OCI-LY7 (cell line): ENCODE measurements around the gene RICTOR. TPM values are rescaled to one million over a fixed set of nuclear protein-coding genes. Genes with fewer than 3 reads are reported as not detected.
A peak's percentile ranks its signal among the peaks of the same experiment; 100 is the strongest.

Source experiments
- BruUV-seq: library from RNA; stranded (reverse); fragments of 400-500 nt; replicated peaks from 2 replicates; lab custom pipeline; 2021; lab: Mats Ljungman, UMichigan
- CTCF ChIA-PET: fragments of 300-600 bp; sonication (Branson Sonifier 250); formaldehyde crosslinking; loops from one replicate; lab custom pipeline; 2022; ENCODE audit warnings: antibody characterized with exemption; ENCODE audit not compliant: unreplicated experiment; lab: Charles Lee
- POLR2A ChIA-PET: fragments of 300-600 bp; sonication (Branson Sonifier 250); formaldehyde crosslinking; loops from one replicate; lab custom pipeline; 2022; ENCODE audit warnings: antibody characterized with exemption; lab: Charles Lee
- DNase-seq: peaks from one replicate; pipeline ENCODE4 v3.0.0-alpha.2; 2015; ENCODE audit warnings: low spot score
- H2AFZ ChIP-seq: fragments of 200-600 bp; sonication (generic), shearing (Covaris generic); 2 replicates; pipeline ENCODE4 v1.6.1; 2014; ENCODE audit warnings: mild to moderate bottlenecking, antibody characterized with exemption, low read length, moderate library complexity
- H3K27ac ChIP-seq: fragments of 200-600 bp; sonication (generic); 2 replicates; pipeline ENCODE4 v1.5.1; 2014; ENCODE audit warnings: mixed run types, low read depth, mild to moderate bottlenecking, moderate library complexity, low read length, inconsistent platforms; ENCODE audit not compliant: poor library complexity, severe bottlenecking
- H3K36me3 ChIP-seq: fragments of 200-600 bp; sonication (generic); 2 replicates; pipeline ENCODE4 v1.6.1; 2014; ENCODE audit warnings: mild to moderate bottlenecking, antibody characterized with exemption, low read length, moderate library complexity, mixed read lengths; ENCODE audit not compliant: insufficient read depth
- H3K4me1 ChIP-seq: fragments of 200-600 bp; sonication (generic); 2 replicates; pipeline ENCODE4 v1.5.1; 2014; ENCODE audit warnings: mild to moderate bottlenecking, low read length; ENCODE audit not compliant: insufficient read depth, poor library complexity, severe bottlenecking
- H3K4me2 ChIP-seq: fragments of 200-600 bp; sonication (generic); 2 replicates; pipeline ENCODE4 v1.6.1; 2014; ENCODE audit warnings: mild to moderate bottlenecking, low read length
- H3K4me3 ChIP-seq: fragments of 200-600 bp; sonication (generic); 2 replicates; pipeline ENCODE4 v1.5.1; 2014; ENCODE audit warnings: mild to moderate bottlenecking, low read depth, low read length; ENCODE audit not compliant: poor library complexity, severe bottlenecking
- H3K79me2 ChIP-seq: fragments of 200-600 bp; sonication (generic); 2 replicates; pipeline ENCODE4 v1.6.1; 2016; ENCODE audit warnings: low read depth, mild to moderate bottlenecking, low read length, moderate library complexity, mixed read lengths; ENCODE audit not compliant: insufficient read depth
- H3K9me2 ChIP-seq: fragments of 200-600 bp; sonication (generic); 2 replicates; pipeline ENCODE4 v1.6.1; 2016; ENCODE audit warnings: mild to moderate bottlenecking, low read length, mixed read lengths; ENCODE audit not compliant: insufficient read depth
- H3K9me3 ChIP-seq: fragments of 200-600 bp; sonication (generic); 2 replicates; pipeline ENCODE4 v1.6.1; 2014; ENCODE audit warnings: mild to moderate bottlenecking, mixed run types, low read length, mixed read lengths
- H4K20me1 ChIP-seq: fragments of 200-600 bp; sonication (generic); 2 replicates; pipeline ENCODE4 v1.6.1; 2014; ENCODE audit warnings: mild to moderate bottlenecking, antibody characterized with exemption, low read length, moderate library complexity, mixed read lengths; ENCODE audit not compliant: insufficient read depth
- EZH2phosphoT487 ChIP-seq: fragments of 200-600 bp; sonication (generic); IDR thresholded peaks from 2 replicates; pipeline ENCODE4 v1.6.1; 2018; ENCODE audit warnings: low read depth, borderline replicate concordance, mild to moderate bottlenecking, mixed run types, antibody characterized with exemption, low read length, moderate library complexity, mixed read lengths
- intact Hi-C: fragments of 100-400 bp; cut with micrococcal nuclease; formaldehyde crosslinking; loops from one replicate; pipeline ENCODE4 v1.10.0; 2022; ENCODE audit not compliant: unreplicated experiment
- total RNA-seq, 2 experiments: library from RNA; depleted of rRNA in 1 of 2; stranded (reverse); fragments of >200 nt in 1 of 2; shearing (Covaris generic) in 1 of 2; gene quantifications; 2 replicates each; pipeline ENCODE4 v1.2.3, GENCODE V29; 2014 to 2022
- TF ChIP-seq, protein P1 (sequence below): fragments of 200-600 bp; sonication (generic); conservative IDR thresholded peaks from 2 replicates; pipeline ENCODE4 v1.5.1; 2014; ENCODE audit warnings: mild to moderate bottlenecking, antibody characterized with exemption, low read length, moderate library complexity, mixed read lengths

The RICTOR gene
- total RNA-seq, 2 experiments from 2014 or later: 10.9 to 22.9 TPM

DNA sequence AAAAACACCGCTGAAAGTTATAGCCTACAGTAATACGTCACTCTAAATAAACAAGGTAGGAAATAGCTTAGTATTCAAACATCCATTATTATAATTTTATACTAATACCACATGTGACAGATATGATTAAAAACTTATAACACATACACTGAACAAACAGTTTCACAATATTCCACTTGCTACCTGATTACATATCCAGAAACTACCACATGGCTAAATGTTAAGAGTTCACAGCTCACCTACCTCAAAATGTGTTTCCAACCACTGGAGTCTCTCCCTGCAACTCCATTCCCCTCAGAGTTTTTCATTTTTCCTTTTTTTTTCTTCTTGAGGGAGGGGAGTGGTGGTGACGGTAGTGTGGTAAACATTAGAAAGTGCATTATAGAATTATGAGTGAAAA, 12.1 kb downstream of the RICTOR start:
- Histone ChIP-seq H3K9me2 (no peaks in the 10 kb centered on the region), H3K4me3 (no peak overlapping the region), H4K20me1 (peaks cover 15% of the 10 kb centered on the region; the same call in 1 of the 2 replicates), H3K36me3 (peaks cover 27% of the 10 kb centered on the region), H3K4me2 (no peak overlapping the region), H3K27ac (no peak overlapping the region), H2AFZ (no peak overlapping the region), H3K4me1 (peaks cover 9% of the 10 kb centered on the region), H3K9me3 (peaks cover 17% of the 10 kb centered on the region), H3K79me2 (peaks cover 60% of the 10 kb centered on the region)
- CTCF ChIA-PET: no interaction called here
- no TSS peak for BruUV-seq
- POLR2A ChIA-PET: interaction anchor here (0.8 to 1.8 kb wide), 2 partner anchors 9 to 47 kb away, joined by 3 to 4 read pairs; no protein-coding TSS in a partner anchor
- DNase-seq: no peak
- intact Hi-C loops: no loop called here
- TF ChIP-seq, protein P1, sequence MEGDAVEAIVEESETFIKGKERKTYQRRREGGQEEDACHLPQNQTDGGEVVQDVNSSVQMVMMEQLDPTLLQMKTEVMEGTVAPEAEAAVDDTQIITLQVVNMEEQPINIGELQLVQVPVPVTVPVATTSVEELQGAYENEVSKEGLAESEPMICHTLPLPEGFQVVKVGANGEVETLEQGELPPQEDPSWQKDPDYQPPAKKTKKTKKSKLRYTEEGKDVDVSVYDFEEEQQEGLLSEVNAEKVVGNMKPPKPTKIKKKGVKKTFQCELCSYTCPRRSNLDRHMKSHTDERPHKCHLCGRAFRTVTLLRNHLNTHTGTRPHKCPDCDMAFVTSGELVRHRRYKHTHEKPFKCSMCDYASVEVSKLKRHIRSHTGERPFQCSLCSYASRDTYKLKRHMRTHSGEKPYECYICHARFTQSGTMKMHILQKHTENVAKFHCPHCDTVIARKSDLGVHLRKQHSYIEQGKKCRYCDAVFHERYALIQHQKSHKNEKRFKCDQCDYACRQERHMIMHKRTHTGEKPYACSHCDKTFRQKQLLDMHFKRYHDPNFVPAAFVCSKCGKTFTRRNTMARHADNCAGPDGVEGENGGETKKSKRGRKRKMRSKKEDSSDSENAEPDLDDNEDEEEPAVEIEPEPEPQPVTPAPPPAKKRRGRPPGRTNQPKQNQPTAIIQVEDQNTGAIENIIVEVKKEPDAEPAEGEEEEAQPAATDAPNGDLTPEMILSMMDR: no peak
- no peak for TF ChIP-seq EZH2phosphoT487

DNA sequence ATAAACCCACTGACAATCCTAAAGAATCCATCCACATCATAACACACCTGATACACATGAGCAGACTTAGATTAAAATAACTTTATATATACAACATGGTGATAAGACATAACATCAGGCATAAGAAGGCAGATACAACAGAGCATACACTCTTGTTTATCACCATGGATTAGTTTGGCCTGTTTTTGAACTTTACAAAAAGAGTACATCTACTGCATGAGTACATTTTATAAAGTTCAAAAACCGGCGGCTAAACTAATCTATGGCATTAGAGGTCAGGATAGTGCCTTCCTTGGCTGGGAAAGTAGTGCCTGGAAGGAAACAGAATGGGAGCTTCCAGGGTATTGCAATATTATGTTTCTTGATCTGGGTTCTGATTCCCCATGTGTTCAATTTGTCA, 15.1 kb downstream of the RICTOR start:
- no peak overlapping the region for H3K4me2 ChIP-seq
- ChIA-PET CTCF (no interaction called here), POLR2A (no interaction called here)
- H3K9me3 ChIP-seq: no peaks in the 10 kb centered on the region
- H2AFZ ChIP-seq: no peak overlapping the region
- TF ChIP-seq EZH2phosphoT487: no peak
- TF ChIP-seq, protein P1: no peak
- H3K4me3 ChIP-seq: no peak overlapping the region
- H3K36me3 ChIP-seq: peaks cover 4% of the 10 kb centered on the region; the same call in 1 of the 2 replicates
- intact Hi-C loops: no loop called here
- peaks cover 9% of the 10 kb centered on the region for H3K4me1 ChIP-seq
- no TSS peak for BruUV-seq
- H3K9me2 ChIP-seq: no peaks in the 10 kb centered on the region
- H3K27ac ChIP-seq: no peak overlapping the region
- peaks cover 67% of the 10 kb centered on the region for H3K79me2 ChIP-seq
- peaks cover 15% of the 10 kb centered on the region; the same call in 1 of the 2 replicates for H4K20me1 ChIP-seq
- no peak for DNase-seq

DNA sequence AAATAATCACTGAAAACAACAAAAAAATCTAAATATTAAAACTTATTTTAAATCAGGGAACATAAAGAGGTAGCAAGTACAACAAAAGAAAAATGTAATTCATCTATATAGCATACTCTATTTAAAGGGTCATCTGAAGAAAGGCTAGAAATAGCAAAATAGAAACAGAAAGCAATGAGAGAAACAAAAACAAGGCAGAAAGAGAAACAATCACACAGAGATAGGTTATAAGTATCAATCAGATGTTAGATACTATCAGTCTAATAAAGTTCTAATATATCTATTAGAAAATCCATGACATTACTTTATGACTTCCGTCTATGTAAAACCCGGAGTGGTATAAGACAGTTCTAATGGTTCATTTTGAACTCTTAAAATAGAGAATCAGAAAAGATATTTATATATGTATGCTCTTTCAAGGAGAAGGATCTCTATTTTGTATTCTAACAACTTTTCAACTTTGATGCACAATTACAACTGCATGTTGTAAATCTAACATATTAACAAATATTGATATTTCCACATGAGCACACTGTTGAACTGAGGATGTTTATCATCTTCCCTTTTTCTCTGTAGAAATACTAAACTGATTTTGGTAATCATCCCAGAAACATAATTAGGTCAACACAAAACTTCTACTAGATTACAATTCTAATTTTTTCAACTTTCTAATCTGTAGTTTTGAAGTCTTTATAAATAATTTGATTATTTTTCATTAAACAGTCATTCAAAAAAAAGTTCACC, 15.8 kb downstream of the RICTOR start:
- H3K4me3 ChIP-seq: peak overlapping the region; percentile 32
- H3K36me3 ChIP-seq: peaks cover 4% of the 10 kb centered on the region; the same call in 1 of the 2 replicates
- H3K9me3 ChIP-seq: no peaks in the 10 kb centered on the region
- H4K20me1 ChIP-seq: peaks cover 14% of the 10 kb centered on the region; the same call in 1 of the 2 replicates
- peaks cover 9% of the 10 kb centered on the region for H3K4me1 ChIP-seq
- ChIA-PET CTCF (no interaction called here), POLR2A (no interaction called here)
- peaks cover 61% of the 10 kb centered on the region for H3K79me2 ChIP-seq
- DNase-seq: no peak
- intact Hi-C loops: no loop called here
- no peaks in the 10 kb centered on the region for H3K9me2 ChIP-seq
- H3K27ac ChIP-seq: no peak overlapping the region
- no TSS peak for BruUV-seq
- H2AFZ ChIP-seq: no peak overlapping the region
- H3K4me2 ChIP-seq: peak overlapping the region; percentile 52
- no peak for TF ChIP-seq EZH2phosphoT487
- TF ChIP-seq, protein P1: no peak
